ENCODE results near the gene MAMLD1.

Gene MAMLD1

DNA sequence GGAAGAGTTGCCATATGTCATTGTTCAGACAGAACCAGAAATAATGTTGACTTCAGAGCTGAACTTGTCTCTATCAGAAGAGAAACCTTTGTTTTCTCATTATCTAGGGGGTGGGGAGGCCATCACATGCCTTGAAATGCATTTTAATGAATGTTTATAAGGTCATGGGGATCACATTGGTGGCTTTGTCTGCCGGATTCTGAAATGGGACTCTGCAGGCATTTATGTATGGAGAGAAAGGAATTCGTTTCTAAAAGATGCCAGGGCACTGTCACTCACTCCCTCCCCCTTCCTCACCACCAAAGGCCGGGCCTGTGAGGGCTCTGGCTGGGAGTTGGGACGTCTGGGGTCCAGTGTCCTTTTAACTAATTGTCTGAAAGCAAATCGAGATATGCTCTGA lies 102.2 kb downstream of the MAMLD1 start:
- no peak for DNase-seq

DNA sequence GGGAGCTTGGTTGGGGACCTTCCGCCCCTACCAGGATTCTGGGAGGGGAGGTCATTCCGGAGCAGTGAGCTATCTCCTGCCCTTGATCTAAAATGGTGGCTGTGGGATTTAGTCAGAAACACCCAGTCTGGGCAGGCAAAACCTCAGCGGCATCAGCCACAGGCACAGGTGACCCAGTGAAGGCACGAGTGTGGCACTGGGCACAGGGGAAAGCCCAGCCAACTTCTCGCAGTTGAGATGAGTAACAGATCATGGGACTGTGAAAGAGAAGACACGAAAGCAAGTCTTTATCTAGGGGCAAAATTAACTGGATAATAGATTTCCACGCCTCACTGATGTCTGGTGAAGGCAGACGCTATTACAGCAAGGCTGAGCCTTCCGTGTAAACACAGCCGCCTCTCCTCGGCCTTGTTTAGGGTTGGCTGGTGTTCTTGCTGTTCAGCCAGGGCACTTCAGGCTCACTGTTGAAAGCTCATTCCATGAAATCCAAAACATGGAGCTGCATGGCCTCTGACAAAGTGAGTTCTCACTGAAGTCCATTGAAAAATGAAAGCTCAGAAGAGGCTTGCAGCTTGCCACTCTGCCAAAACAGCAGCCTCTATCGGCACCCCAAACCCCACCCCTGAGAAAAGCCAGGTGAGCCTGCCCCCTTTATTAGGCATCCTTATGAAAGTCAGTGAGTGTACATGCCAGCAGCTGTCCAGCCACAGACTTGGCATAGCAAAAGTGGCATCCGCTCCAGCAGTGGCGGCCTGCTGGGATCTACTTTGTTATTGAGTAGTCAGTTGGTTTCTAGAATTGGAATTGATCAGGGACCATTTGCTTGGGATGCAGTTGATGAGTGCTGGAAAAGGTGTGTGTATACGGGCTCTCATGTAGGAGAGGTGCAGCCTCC lies 103.0 kb downstream of the MAMLD1 start:
- no peak for DNase-seq

GRCh38 chrX:150472306-150472705 lies 109.2 kb downstream of the MAMLD1 start:
- DNase-seq: no peak

- DNase-seq: no peak
Observed at GRCh38 chrX:150473371-150473770, 110.3 kb downstream of the MAMLD1 start.

DNA sequence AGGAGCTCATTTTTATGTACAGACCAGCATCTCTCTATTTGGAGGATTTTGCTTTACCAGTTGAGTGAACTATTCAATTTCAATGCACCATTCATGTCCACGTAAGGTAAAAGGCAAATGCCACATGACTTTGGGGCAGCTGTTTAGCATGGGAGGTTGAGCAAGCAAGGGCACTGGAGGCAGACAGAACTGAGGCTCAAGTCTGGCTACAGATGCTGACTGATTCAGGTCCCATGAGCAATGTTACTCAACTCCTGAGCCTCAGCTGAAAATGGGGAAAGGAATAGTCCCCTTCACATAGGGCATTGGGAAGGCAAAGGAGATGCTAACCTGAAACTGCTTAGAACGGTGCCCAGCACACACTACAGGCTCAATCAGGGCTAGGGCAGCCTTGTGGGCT lies 112.3 kb downstream of the MAMLD1 start:
- DNase-seq: no peak

- DNase-seq: no peak
Observed at GRCh38 chrX:150476164-150476699, 113.1 kb downstream of the MAMLD1 start.

GRCh38 chrX:150477371-150477770 lies 114.3 kb downstream of the MAMLD1 start:
- DNase-seq: no peak

DNA sequence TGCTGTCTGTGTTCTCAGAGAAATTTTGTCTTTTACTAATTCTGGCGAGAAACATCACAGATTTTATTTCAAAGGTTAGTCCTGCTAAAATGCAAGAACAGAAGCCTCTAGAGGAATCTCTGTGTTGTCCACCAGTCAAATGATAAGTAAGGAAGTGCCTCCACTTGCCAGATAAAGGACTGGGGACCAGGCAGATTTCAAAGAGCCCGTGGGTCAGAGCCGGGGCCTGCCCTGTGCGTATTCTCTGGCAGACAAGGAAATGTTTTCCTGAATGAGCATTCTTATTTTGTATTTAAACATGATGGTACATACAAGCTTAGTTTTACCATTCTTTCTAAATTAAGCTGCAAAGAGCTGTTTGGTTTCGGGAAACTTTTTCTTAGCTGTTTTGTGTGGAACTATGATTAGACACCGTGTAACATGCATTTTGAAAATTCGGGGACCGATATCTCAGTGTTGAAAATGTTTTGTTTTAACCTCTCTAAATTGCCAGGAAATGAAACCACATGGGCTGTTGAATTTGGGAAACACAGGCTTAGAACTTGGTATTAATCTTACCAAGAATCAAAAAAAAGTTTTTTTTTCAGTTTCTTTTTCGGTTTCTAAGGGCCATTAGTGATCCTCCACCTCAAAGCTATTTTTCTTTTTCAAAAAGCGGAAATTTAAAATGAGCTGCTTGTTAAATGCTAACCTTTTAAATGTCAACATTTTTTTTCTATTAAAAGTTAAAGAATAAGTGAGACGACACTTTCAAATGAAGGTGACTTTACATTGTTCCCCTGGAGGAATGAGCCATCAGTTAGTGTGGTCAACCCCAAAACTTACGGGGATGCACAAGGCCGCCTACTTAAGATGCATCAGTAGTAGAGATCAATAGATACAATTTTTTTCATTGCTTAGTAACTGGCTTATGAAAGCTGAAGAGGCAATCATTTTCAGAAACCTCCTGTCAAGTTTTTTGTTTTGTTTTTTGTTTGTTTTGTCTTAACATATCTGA lies 115.7 kb downstream of the MAMLD1 start:
- DNase-seq: peak; percentile 30

DNA sequence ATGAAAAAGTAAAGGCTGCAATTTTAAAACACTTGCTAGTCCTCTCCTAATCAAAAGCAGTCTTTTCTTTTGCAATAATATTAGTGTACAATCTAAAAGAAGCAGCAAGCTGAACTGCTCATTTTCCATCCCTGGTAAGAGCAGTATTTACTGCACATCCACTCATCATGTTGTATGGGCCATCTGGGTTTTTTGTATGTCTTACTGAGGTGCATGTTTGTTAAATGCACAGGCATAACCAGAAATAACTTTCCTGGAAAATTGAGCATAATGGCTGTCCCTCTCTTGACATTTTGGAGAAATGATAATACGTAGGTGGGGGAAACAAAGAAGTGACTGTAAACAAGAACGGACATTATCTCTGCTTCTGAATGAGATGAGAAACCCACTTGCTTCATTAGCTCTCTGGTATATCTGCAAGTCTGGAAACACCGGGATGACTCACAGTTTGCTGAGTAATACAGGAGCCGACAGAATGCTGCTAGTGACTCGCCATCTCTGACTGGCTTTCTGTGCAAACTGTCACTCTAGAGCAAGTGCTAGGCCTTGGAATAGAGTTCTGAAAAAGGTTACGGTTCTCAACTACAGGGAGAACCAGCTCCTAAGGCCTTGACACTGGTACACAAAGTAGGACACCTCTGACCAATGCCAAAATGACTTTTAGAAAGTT lies 119.6 kb downstream of the MAMLD1 start:
- peak; percentile 67 for DNase-seq

DNA sequence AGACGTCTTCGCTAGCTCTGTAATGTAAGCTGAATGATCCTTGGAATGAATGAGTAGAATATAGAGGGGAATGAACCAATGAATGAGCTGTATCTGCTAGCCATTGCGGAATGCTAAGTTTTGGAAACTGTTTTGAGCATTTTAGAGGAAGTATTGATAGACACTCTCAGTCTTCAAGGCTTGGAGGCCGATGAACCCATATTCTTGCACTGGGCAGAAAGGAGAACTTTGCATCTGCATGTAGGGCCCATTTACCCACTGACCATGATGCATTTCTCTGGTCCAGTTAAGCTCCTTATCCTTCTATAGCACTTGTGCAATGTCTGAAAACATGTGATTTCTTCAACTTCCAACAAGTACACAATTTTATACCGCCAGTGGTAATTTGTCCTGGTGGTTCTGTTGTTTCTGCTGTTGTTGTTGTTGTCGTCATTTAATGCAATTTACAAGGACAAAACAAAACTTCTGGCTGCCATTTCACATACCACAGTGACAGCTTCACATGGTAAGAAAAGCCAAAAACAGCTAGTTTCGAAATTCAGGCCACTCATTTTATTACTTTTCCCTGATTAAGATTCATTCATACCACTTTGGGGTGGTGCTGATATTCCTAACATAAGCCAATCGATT lies 120.4 kb downstream of the MAMLD1 start:
- no peak for DNase-seq

DNA sequence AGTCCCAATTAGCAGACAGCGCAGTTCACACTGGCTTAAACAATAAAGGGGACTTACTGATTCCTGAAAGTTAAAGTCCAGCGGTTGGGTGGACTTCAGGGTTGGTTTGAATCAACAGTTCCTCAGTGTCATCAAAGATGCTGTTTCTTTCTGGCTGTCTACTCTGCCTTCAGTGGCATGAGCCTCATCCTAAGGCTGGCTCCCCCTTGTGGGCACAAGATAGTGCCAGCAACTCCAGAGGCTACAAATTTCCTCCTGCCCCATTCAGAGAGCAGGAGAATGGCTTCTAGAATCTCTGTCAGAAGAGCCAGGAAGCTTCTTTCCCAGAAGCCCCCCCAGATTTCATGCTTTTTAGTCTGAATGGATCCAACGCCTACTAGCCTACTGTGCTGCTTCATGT lies 122.9 kb downstream of the MAMLD1 start:
- DNase-seq: peak; percentile 62

- DNase-seq: no peak
Observed at GRCh38 chrX:150487369-150488094, 124.4 kb downstream of the MAMLD1 start.

DNA sequence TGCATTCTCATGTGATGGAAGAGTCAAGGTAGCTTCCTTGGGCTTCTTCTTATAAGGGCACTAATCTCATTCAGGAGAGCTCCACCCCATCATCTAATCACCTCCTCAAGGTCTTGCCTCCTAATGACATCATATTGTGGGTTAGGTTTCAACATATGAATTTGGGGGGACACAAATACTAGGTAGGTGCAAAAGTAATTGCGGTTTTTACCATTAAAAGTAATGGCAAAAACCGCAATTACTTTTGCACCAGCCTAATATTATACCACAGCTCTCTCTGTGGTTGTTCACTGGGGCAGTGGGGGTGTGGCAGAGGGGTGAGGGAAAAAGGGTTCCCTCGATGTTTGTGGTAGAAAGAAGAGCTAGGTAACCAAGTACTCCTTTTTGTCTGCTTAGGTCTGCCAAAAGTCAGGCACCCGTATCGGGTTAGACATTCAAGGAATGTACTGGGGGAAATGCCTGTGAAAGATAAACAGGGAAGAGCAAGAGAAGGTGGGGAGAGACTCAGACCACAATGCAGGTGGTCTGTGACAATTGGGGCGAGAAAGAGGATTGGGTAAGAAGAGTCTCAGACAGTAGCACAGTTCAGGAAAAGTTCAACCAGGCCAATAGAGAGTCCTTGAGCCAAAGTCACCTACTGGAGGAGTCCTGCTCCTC lies 126.4 kb downstream of the MAMLD1 start:
- no peak for DNase-seq

DNA sequence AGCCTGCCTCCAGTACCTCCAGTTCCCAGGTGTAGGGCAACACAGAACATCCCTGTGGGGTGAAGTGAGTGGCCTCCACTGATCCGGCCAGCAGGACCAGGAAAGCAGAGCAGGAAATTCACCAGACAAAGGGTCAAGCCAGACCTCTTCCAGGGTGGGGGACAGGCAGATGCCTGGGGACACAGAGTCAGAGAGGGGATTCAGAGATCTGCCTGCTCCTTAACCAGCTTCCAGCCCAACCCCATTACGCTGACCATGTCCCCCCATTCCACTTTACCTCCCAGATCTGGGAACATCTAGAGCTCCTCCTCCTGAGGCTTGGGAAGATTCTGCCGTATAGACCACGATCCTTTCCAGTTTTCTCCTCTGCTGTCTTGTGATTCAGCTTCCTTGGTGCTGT lies 132.4 kb downstream of the MAMLD1 start:
- no peak for DNase-seq

GRCh38 chrX:150499240-150499639 lies 136.1 kb downstream of the MAMLD1 start:
- DNase-seq: no peak

- DNase-seq: no peak
Observed at GRCh38 chrX:150502091-150502490, 139.0 kb downstream of the MAMLD1 start.

DNA sequence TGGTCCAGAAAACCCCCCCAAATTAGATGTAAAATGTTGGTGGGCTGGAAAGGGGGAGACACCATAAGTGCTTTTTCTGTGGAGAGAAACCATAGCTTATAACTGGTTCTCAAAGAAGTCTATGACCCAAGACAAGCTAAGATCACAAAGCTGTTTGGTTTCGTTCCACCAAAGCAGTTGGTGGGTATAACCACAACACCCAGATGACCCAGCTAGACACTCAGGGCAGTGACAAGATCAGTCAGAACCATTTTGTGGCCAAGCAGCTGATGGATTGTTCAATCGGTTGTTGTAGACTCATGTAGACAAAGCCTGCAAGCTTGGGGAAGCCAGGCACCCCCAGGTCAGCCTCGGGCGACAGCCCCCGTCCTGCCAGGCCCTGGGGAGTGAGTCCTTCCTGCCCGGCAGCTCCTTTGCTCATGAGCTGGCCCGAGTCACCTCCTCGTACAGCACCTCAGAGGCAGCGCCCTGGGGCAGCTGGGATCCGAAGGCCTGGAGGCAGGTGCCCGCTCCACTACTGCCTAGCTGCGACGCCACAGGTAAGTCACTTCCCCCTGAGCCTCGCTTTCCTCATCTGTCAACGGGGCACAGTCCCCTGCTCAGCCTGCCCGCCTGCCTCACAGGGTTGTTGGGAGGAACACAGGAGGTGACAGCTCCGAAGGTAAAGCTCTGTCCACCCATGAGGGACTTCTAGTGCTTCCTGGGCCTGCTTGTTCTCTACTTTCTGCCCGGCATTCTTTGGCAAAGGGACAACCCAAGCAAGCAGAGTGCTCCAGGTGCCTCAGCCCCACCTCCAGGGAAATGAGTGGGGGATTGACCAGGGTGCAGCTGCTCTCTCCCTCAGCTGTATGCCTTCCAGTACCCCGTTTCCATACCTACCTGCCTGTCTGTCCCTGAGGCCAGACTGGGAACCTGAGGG lies 140.1 kb downstream of the MAMLD1 start:
- no peak for DNase-seq

GRCh38 chrX:150503898-150504219 lies 140.7 kb downstream of the MAMLD1 start:
- no peak for DNase-seq

GRCh38 chrX:150504397-150505182 lies 141.5 kb downstream of the MAMLD1 start:
- no peak for DNase-seq

Measured in stimulated activated CD4-positive, alpha-beta T cell treated with anti-CD3 and anti-CD28 coated beads, Interleukin-15, amount 100 ng/mL, for 24 hours (primary cell).